ENCODE results near the gene PPP1R8. TPM values are rescaled to one million over a fixed set of nuclear protein-coding genes. Genes with fewer than 3 reads are reported as not detected.

PPP1R8 gene
- total RNA-seq, 1 experiment from 2014 or later: 57.4 TPM

DNA sequence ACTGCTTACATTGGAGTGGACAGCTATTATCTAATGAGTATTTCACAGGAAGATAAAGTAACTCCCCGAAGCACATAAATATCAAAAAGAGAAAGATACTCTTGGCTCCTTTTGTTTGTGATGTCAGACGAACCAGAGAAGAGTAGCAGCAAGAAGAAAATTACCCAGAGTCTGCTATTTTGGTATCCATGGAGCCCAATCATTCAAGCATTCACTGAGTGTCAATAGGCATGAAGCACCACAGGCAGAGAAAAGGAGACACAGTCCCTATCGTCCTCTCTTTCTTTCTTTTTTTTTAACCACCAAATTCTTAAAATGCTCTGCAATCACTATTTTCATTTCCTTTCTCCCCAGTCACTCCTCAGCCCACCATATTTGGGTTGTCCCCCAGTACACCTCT, 63.9 kb downstream of the PPP1R8 start:
- no peaks in the 10 kb centered on the region for H3K9me2 ChIP-seq (ENCODE audit: insufficient read depth)
- no peaks in the 10 kb centered on the region for H3K9me3 ChIP-seq (ENCODE audit: control insufficient read depth in 1 of 2, insufficient read depth in 1 of 2, low read depth in 1 of 2, low read length in 2 of 2)
- no peak for DNase-seq (ENCODE audit: low read depth, low spot score)
- intact Hi-C loops (cut with micrococcal nuclease): no loop called here
- no peaks in the 10 kb centered on the region for H3K79me2 ChIP-seq (ENCODE audit: insufficient read depth, low read length)
- ChIA-PET CTCF (no interaction called here), POLR2A (no interaction called here), RAD21 (ENCODE audit: low non-redundant PET in 1 of 2, low total read pairs in 2 of 2, uncharacterized antibody in 2 of 2, unreplicated experiment in 2 of 2) (no interaction called here)
- no peaks in the 10 kb centered on the region for H3K4me1 ChIP-seq (ENCODE audit: control insufficient read depth in 1 of 2, insufficient read depth in 2 of 2, low read length in 2 of 2)
- peaks cover 51 to 55% of the 10 kb centered on the region in 2 experiments for H3K36me3 ChIP-seq (ENCODE audit: control insufficient read depth in 1 of 2, insufficient read depth in 2 of 2, low read length in 2 of 2)
- TF ChIP-seq MAX (IDR thresholded peaks at IDR 0.05): no peak
- TF ChIP-seq CEBPB (IDR thresholded peaks at IDR 0.05; ENCODE audit: low read depth): no peak
- no peak for TF ChIP-seq JUND (IDR thresholded peaks at IDR 0.05)
- no peak for TF ChIP-seq ELF1 (IDR thresholded peaks at IDR 0.05; ENCODE audit: borderline replicate concordance, low read depth)
- TF ChIP-seq RAD21 (IDR thresholded peaks at IDR 0.05; ENCODE audit: low read depth): no peak
- TF ChIP-seq SP1 (IDR thresholded peaks at IDR 0.05; ENCODE audit: low read depth): no peak
- TF ChIP-seq EZH2phosphoT487 (IDR thresholded peaks at IDR 0.05; ENCODE audit: borderline replicate concordance): no peak
- no peak for TF ChIP-seq SRF (IDR thresholded peaks at IDR 0.05; ENCODE audit: low read depth)
- TF ChIP-seq SIN3A (IDR thresholded peaks at IDR 0.05; ENCODE audit: low read depth): no peak
- TF ChIP-seq, protein P1, sequence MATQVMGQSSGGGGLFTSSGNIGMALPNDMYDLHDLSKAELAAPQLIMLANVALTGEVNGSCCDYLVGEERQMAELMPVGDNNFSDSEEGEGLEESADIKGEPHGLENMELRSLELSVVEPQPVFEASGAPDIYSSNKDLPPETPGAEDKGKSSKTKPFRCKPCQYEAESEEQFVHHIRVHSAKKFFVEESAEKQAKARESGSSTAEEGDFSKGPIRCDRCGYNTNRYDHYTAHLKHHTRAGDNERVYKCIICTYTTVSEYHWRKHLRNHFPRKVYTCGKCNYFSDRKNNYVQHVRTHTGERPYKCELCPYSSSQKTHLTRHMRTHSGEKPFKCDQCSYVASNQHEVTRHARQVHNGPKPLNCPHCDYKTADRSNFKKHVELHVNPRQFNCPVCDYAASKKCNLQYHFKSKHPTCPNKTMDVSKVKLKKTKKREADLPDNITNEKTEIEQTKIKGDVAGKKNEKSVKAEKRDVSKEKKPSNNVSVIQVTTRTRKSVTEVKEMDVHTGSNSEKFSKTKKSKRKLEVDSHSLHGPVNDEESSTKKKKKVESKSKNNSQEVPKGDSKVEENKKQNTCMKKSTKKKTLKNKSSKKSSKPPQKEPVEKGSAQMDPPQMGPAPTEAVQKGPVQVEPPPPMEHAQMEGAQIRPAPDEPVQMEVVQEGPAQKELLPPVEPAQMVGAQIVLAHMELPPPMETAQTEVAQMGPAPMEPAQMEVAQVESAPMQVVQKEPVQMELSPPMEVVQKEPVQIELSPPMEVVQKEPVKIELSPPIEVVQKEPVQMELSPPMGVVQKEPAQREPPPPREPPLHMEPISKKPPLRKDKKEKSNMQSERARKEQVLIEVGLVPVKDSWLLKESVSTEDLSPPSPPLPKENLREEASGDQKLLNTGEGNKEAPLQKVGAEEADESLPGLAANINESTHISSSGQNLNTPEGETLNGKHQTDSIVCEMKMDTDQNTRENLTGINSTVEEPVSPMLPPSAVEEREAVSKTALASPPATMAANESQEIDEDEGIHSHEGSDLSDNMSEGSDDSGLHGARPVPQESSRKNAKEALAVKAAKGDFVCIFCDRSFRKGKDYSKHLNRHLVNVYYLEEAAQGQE (IDR thresholded peaks at IDR 0.05; ENCODE audit: low read depth): no peak
- TF ChIP-seq POLR2A (IDR thresholded peaks at IDR 0.05; ENCODE audit: borderline replicate concordance, extremely low read depth, insufficient read depth, insufficient read length): no peak
- no peak for TF ChIP-seq ZBTB33 (IDR thresholded peaks at IDR 0.05; ENCODE audit: extremely low read depth, insufficient replicate concordance, low read length)
- no peak for TF ChIP-seq ZFX (IDR thresholded peaks at IDR 0.05)
- TF ChIP-seq CBX3 (IDR thresholded peaks at IDR 0.05; ENCODE audit: low read depth): no peak
- no peak for TF ChIP-seq EZH2 (IDR thresholded peaks at IDR 0.05)
- H3K4me2 ChIP-seq (ENCODE audit: low read length): no peak overlapping the region
- no peak overlapping the region for H3K4me3 ChIP-seq (replicated peaks in 1 of 2; ENCODE audit: low read depth in 1 of 2, low read length in 2 of 2)
- H2AFZ ChIP-seq (ENCODE audit: low read depth, low read length, poor library complexity, severe bottlenecking): no peak overlapping the region
- H4K20me1 ChIP-seq (ENCODE audit: insufficient read depth): no peaks in the 10 kb centered on the region
- no peak overlapping the region for H3K9ac ChIP-seq (ENCODE audit: low read length)
- H3K27ac ChIP-seq (ENCODE audit: low read depth, low read length): no peak overlapping the region
- no peak for ATAC-seq
- H3K27me3 ChIP-seq (ENCODE audit: insufficient read depth, low read length): no peaks in the 10 kb centered on the region
- no TSS peak for BruUV-seq (replicated peaks)

Other genes with a start within 250 kb of the PPP1R8 start
- 33.7 TPM for gene AHDC1, start 226.6 kb upstream of the PPP1R8 start, total RNA-seq (2021; ENCODE audit: unreplicated experiment)
- gene FGR, start 195.6 kb upstream of the PPP1R8 start, total RNA-seq (2021; ENCODE audit: unreplicated experiment): not detected
- 14.8 TPM for gene IFI6, start 158.6 kb upstream of the PPP1R8 start, total RNA-seq (2021; ENCODE audit: unreplicated experiment)
- 9.6 TPM for gene FAM76A, start 104.8 kb upstream of the PPP1R8 start, total RNA-seq (2021; ENCODE audit: unreplicated experiment)
- 27.6 TPM for gene STX12, start 57.6 kb upstream of the PPP1R8 start, total RNA-seq (2021; ENCODE audit: unreplicated experiment)
- gene THEMIS2, start 41.8 kb downstream of the PPP1R8 start, total RNA-seq (2021; ENCODE audit: unreplicated experiment): 8.0 TPM
- gene RPA2, start 83.8 kb downstream of the PPP1R8 start, total RNA-seq (2021; ENCODE audit: unreplicated experiment): 55.5 TPM
- 16.4 TPM for gene SMPDL3B, start 104.2 kb downstream of the PPP1R8 start, total RNA-seq (2021; ENCODE audit: unreplicated experiment)
- 11.0 TPM for gene XKR8, start 129.2 kb downstream of the PPP1R8 start, total RNA-seq (2021; ENCODE audit: unreplicated experiment)